Body of pancreas (tissue), 4 donors: Measurements from ENCODE around the gene SDR39U1. TPM values are rescaled to one million over a fixed set of nuclear protein-coding genes. Genes with fewer than 3 reads are reported as not detected.

ENCODE experiments used
- ATAC-seq: fragments of 150-250 bp; one replicate; pipeline ENCODE4 v1.9.1; 2016
- DNase-seq, 4 donors: peaks; one replicate each; pipeline ENCODE4 v3.0.0-alpha.2; 2019
- H3K27ac ChIP-seq, 4 donors: fragments of 200-600 bp; sonication (generic); 1 replicate in 3 of 4; 2 replicates in 1 of 4; pipeline versions ENCODE4 v1.5.1 to v1.6.1; 2016 to 2019; ENCODE audit warnings: mild to moderate bottlenecking in 1 of 4, mixed read lengths in 1 of 4, moderate library complexity in 1 of 4
- H3K27me3 ChIP-seq, 2 donors: fragments of 200-600 bp; sonication (generic); one replicate each; pipeline ENCODE4 v1.6.0; 2016; ENCODE audit warnings: mild to moderate bottlenecking in 1 of 2
- H3K36me3 ChIP-seq, 2 donors: fragments of 200-600 bp; sonication (generic); replicated peaks in 1 of 2; 2 replicates each; pipeline ENCODE4 v1.5.1; 2016; ENCODE audit warnings: low read depth in 2 of 2; ENCODE audit not compliant: insufficient read depth in 1 of 2
- H3K4me1 ChIP-seq: fragments of 200-600 bp; sonication (generic); one replicate; pipeline ENCODE4 v1.6.0; 2016
- H3K4me3 ChIP-seq, 2 donors: fragments of 200-600 bp; sonication (generic); 1 replicate in 1 of 2; 2 replicates in 1 of 2; pipeline ENCODE4 v1.5.1; 2016 to 2019
- H3K9me3 ChIP-seq, 3 donors: fragments of 200-600 bp; sonication (generic); 1 replicate in 2 of 3; 2 replicates in 1 of 3; pipeline ENCODE4 v1.5.1; 2016
- POLR2A ChIP-seq, 3 donors: fragments of 450-650 bp; IDR thresholded peaks; one replicate each; pipeline ENCODE4 v1.6.1; 2016; ENCODE audit warnings: antibody characterized with exemption in 3 of 3, mild to moderate bottlenecking in 2 of 3
- WGBS, 2 donors: methylation state at CpG; one replicate each; pipeline ENCODE4 v1.1.5; 2017; 5-methylcytosine and 5-hydroxymethylcytosine counted together
- intact Hi-C: fragments of 100-400 bp; cut with DNase I; formaldehyde crosslinking; loops from one replicate; pipeline ENCODE4 v1.15.1; 2023
- total RNA-seq, 2 donors: library from RNA; depleted of rRNA; stranded (reverse); fragments of >200 nt; gene quantifications; one replicate each; pipeline ENCODE4 v1.1.0, GENCODE V29; 2016
- TF ChIP-seq, protein P1 (sequence below), 7 experiments: fragments of 450-650 bp in 4 of 7; fragments of 200-600 bp in 3 of 7; sonication (generic) in 3 of 7; IDR thresholded peaks; one replicate each; pipeline ENCODE4 v1.5.1; 2016 to 2019; ENCODE audit warnings: antibody characterized with exemption in 7 of 7

SDR39U1 gene
- total RNA-seq, 2 donors from 2014 or later = 34.8 to 63.6 TPM

DNA sequence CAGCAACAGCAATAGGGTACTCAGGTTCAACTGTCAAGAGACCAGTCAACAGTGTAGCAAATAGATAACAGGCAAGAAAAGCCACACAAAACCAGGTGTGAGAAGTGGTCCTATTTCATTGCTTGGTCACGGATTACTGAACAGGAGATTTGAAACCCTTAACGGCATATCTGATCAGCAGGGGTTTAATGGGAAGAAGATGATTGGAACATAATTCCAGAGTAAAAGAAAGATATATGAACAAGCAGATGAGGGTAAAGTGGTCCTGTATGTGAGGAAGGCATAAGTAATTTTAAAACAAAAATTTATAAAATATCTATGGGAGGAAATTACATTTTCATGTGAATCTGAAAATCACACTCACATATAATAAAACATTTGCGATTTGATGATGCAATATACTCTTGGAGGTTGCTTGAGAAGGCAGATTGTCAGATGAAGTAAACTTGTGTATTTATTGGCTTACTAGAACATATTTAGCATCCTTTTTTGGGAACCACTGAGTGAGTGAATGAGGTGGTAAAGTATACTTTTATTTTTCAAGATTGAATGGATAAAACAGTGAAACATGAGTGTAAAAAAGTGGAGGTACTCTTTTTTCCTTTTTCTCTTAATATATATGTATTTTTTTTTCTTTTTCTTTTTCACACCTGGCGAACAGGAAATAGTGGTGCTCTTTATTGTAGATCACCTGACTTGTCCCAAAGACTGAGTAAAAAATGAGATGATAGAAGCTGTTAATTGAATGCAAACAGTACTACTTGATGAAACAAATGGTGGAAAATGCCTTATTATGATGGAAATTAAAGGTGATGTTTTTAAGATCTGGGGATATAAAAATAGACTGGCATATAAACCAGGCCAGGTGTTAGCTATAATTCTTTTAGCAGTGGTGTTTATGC is 21.6 kb upstream of the SDR39U1 start:
- ATAC-seq (no peak), DNase-seq (no peak)
- no peak overlapping the region for H3K4me3 ChIP-seq
- H3K27ac ChIP-seq = no peak overlapping the region
- TF ChIP-seq, protein P1, sequence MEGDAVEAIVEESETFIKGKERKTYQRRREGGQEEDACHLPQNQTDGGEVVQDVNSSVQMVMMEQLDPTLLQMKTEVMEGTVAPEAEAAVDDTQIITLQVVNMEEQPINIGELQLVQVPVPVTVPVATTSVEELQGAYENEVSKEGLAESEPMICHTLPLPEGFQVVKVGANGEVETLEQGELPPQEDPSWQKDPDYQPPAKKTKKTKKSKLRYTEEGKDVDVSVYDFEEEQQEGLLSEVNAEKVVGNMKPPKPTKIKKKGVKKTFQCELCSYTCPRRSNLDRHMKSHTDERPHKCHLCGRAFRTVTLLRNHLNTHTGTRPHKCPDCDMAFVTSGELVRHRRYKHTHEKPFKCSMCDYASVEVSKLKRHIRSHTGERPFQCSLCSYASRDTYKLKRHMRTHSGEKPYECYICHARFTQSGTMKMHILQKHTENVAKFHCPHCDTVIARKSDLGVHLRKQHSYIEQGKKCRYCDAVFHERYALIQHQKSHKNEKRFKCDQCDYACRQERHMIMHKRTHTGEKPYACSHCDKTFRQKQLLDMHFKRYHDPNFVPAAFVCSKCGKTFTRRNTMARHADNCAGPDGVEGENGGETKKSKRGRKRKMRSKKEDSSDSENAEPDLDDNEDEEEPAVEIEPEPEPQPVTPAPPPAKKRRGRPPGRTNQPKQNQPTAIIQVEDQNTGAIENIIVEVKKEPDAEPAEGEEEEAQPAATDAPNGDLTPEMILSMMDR (IDR thresholded peaks at IDR 0.05) = no peak
- TF ChIP-seq POLR2A (IDR thresholded peaks at IDR 0.05) = no peak
- no peaks in the 10 kb centered on the region for H3K27me3 ChIP-seq
- WGBS, 2 donors = 67 to 72% methylated on average over 4 of the region's 4 CpGs
- no peaks in the 10 kb centered on the region for H3K4me1 ChIP-seq
- no peaks in the 10 kb centered on the region for H3K36me3 ChIP-seq
- no peaks in the 10 kb centered on the region for H3K9me3 ChIP-seq
- intact Hi-C loops = no loop called here

DNA sequence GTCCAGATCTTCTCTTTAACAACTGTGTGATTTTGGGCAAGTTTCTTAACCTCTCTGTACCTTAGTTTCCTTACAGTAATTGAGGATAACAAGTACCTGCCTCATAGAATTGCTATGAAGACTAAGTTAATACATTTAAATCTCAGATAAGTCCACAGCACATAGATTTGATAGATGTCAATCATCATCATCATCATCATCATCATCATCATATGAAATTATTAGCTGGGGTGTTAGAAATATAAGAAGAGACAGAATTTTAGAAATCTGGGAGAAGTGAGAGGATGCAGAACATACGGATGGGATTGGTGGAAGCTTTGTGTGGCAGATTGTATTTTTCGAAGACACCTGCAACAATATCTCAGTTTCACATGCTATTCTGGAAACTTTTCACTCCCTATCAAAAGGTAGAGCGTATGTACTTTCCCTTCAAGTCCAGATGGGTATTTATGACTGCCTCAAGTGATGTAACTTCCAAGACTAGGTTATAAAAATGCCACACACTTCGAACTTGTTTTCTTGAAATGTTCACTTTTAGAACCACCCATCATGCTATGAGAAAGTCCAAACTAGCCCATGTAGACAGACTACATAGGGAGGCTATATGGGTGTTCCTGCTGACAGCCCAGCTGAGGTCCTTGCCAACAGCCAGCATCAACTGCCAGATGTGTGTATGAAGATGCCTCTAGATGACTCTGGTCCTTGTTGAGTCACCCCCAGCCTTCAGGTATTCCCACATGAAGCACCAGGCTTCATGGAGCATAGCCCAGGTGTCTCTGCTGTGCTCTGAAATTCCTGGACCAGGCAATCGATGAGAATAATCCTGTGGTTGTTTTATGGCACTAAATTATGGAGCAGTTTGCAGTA is 20.7 kb upstream of the SDR39U1 start:
- DNase-seq (no peak), ATAC-seq (no peak)
- H3K36me3 ChIP-seq = no peaks in the 10 kb centered on the region
- WGBS, 2 donors = 38 to 49% methylated on average over 4 to 5 of the region's 5 CpGs
- H3K27ac ChIP-seq = no peak overlapping the region
- H3K9me3 ChIP-seq = no peaks in the 10 kb centered on the region
- no peak overlapping the region for H3K4me3 ChIP-seq
- no peak for TF ChIP-seq POLR2A (IDR thresholded peaks at IDR 0.05)
- TF ChIP-seq, protein P1 (IDR thresholded peaks at IDR 0.05) = no peak
- intact Hi-C loops = no loop called here
- H3K4me1 ChIP-seq = no peaks in the 10 kb centered on the region
- H3K27me3 ChIP-seq = no peaks in the 10 kb centered on the region

DNA sequence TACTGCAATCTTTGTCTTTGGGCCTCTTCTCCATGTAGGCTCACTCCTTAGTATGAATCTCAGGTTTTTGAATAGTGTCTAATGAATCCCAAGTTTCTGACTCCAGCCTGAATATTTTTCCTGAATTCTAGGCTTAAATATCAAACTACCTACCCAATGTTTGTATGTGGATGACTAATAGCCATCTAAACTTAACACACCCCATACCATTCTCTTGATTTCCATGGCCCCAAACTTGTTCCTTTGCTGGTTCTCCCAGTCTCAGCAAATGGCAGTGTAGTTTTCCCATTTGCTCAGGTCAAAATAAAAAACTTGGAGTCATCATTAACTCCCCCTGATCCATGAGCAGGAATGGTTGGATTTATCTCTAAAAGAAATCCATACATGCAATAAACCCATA is 18.8 kb upstream of the SDR39U1 start:
- intact Hi-C loops = no loop called here
- H3K27me3 ChIP-seq = no peaks in the 10 kb centered on the region
- TF ChIP-seq, protein P1 (IDR thresholded peaks at IDR 0.05) = no peak
- no peak for TF ChIP-seq POLR2A (IDR thresholded peaks at IDR 0.05)
- no peaks in the 10 kb centered on the region for H3K4me1 ChIP-seq
- no peak overlapping the region for H3K4me3 ChIP-seq
- no peak for ATAC-seq
- no peak overlapping the region for H3K27ac ChIP-seq
- no peak for DNase-seq
- no peaks in the 10 kb centered on the region for H3K9me3 ChIP-seq
- no peaks in the 10 kb centered on the region for H3K36me3 ChIP-seq

DNA sequence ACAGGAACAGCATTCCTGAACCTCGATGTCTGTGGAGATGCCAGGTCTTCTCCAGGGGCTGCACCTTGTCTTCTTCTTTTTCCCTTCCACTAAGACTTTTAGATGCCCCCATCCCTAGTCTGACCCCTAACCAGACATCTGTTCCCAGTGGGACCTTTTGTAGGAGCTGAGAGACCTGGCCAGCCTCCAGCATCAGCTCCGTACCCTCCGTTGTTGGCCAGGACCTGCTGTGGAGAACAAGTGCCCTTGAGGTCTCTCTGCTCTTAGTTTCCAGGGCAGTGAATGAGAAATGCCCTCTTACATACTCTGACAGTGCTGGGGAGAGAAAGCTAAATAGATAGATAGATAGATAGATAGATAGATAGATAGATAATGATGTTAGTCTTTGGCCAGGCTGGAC is 16.8 kb upstream of the SDR39U1 start:
- intact Hi-C loops = no loop called here
- Histone ChIP-seq H3K27ac (no peak overlapping the region), H3K36me3 (no peaks in the 10 kb centered on the region), H3K9me3 (no peaks in the 10 kb centered on the region), H3K27me3 (no peaks in the 10 kb centered on the region), H3K4me3 (no peak overlapping the region), H3K4me1 (no peaks in the 10 kb centered on the region)
- DNase-seq = no peak
- no peak for ATAC-seq
- WGBS, 2 donors = 77 to 95% methylated on average over 3 of the region's 3 CpGs
- TF ChIP-seq, protein P1 (IDR thresholded peaks at IDR 0.05) = no peak
- TF ChIP-seq POLR2A (IDR thresholded peaks at IDR 0.05) = no peak
